H4 (cell line): Measurements from ENCODE around the gene RASA3. TPM values are rescaled to one million over a fixed set of nuclear protein-coding genes. Genes with fewer than 3 reads are reported as not detected.
A peak's percentile ranks its signal among the peaks of the same experiment; 100 is the strongest.
"Not testable (repeated sequence)": the region's sequence is repeated elsewhere in the genome, so short reads cannot be mapped to it uniquely, and the experiment has no call there.

ENCODE experiments used
- DNase-seq: peaks from one replicate; pipeline ENCODE4 v3.0.0-alpha.2; 2015; ENCODE audit warnings: low spot score
- total RNA-seq: library from RNA; depleted of rRNA; stranded (reverse); fragments of >200 nt; shearing (Covaris generic); gene quantifications from 2 replicates; pipeline ENCODE4 v1.2.3, GENCODE V29; 2014; rRNA removed

RASA3 gene
- total RNA-seq, result 6.3 and 7.1 TPM in 2 replicates

- DNase-seq, result peak; percentile 33
Measured at GRCh38 chr13:114132419-114133121, at the start of gene RASA3. Gene RASA3, minus strand, starts transcription at chr13:114132623. Its CDS starts 134 bp downstream, at chr13:114132489.

- no peak for DNase-seq
Measured at GRCh38 chr13:114179087-114179658, 46.8 kb upstream of the RASA3 start, which contains the start of gene CFAP97D2. Gene CFAP97D2, plus strand, starts transcription at chr13:114179257. Its CDS starts 74 bp downstream, at chr13:114179331.

- no peak for DNase-seq
Measured at GRCh38 chr13:114177245-114178010, 45.0 kb upstream of the RASA3 start.

- not testable (repeated sequence) for DNase-seq
Measured at GRCh38 chr13:114176359-114176902, 44.0 kb upstream of the RASA3 start.

- no peak for DNase-seq
Measured at GRCh38 chr13:114174529-114174961, 42.1 kb upstream of the RASA3 start.

GRCh38 chr13:114173745-114174144, 41.3 kb upstream of the RASA3 start:
- no peak for DNase-seq

GRCh38 chr13:114173272-114173671, 40.8 kb upstream of the RASA3 start:
- DNase-seq, result no peak

GRCh38 chr13:114167885-114168284, 35.5 kb upstream of the RASA3 start:
- DNase-seq, result no peak

- no peak for DNase-seq
Measured at GRCh38 chr13:114167426-114167825, 35.0 kb upstream of the RASA3 start.

- no peak for DNase-seq
Measured at GRCh38 chr13:114166381-114167131, 34.1 kb upstream of the RASA3 start.

- no peak for DNase-seq
Measured at GRCh38 chr13:114164681-114165429, 32.4 kb upstream of the RASA3 start.

GRCh38 chr13:114164053-114164452, 31.6 kb upstream of the RASA3 start:
- DNase-seq, result no peak

GRCh38 chr13:114162533-114162922, 30.1 kb upstream of the RASA3 start:
- DNase-seq, result no peak

- no peak for DNase-seq
Measured at GRCh38 chr13:114161644-114162532, 29.5 kb upstream of the RASA3 start.

GRCh38 chr13:114161028-114161556, 28.7 kb upstream of the RASA3 start:
- DNase-seq, result no peak

GRCh38 chr13:114158869-114159666, 26.6 kb upstream of the RASA3 start:
- not testable (repeated sequence) for DNase-seq

- DNase-seq, result no peak
Measured at GRCh38 chr13:114157869-114158495, 25.6 kb upstream of the RASA3 start.
